ENCODE data around the gene NEDD9.

NEDD9 gene

GRCh38 chr6:11258260-11259237 lies 26.1 kb upstream of the NEDD9 start:
- DNase-seq = no peak

- no peak for DNase-seq
These were observed 23.1 kb upstream of the NEDD9 start for GRCh38 chr6:11255610-11256009.

GRCh38 chr6:11253594-11253993 lies 21.1 kb upstream of the NEDD9 start:
- DNase-seq = no peak

GRCh38 chr6:11251553-11252360 lies 19.3 kb upstream of the NEDD9 start:
- DNase-seq = no peak

GRCh38 chr6:11250108-11250507 lies 17.6 kb upstream of the NEDD9 start:
- no peak for DNase-seq

- DNase-seq = no peak
These were observed 16.7 kb upstream of the NEDD9 start for GRCh38 chr6:11248974-11249761.

- no peak for DNase-seq
These were observed 14.3 kb upstream of the NEDD9 start for GRCh38 chr6:11246722-11247121.

- no peak for DNase-seq
These were observed 13.2 kb upstream of the NEDD9 start for GRCh38 chr6:11245381-11246256.

GRCh38 chr6:11244387-11245126 lies 12.1 kb upstream of the NEDD9 start:
- DNase-seq = no peak

- no peak for DNase-seq
These were observed 11.4 kb upstream of the NEDD9 start for GRCh38 chr6:11243861-11244260.

GRCh38 chr6:11242711-11243110 lies 10.2 kb upstream of the NEDD9 start:
- no peak for DNase-seq

- DNase-seq = no peak
These were observed 9.3 kb upstream of the NEDD9 start for GRCh38 chr6:11241793-11242201.

- DNase-seq = no peak
These were observed 8.8 kb upstream of the NEDD9 start for GRCh38 chr6:11241154-11241792.

- DNase-seq = no peak
These were observed 5.5 kb upstream of the NEDD9 start for GRCh38 chr6:11237956-11238355.

GRCh38 chr6:11237428-11237827 lies 5.0 kb upstream of the NEDD9 start:
- no peak for DNase-seq

GRCh38 chr6:11236915-11237314 lies 4.4 kb upstream of the NEDD9 start:
- no peak for DNase-seq

GRCh38 chr6:11236076-11236750 lies 3.7 kb upstream of the NEDD9 start:
- no peak for DNase-seq

GRCh38 chr6:11235062-11235461 lies 2.6 kb upstream of the NEDD9 start:
- DNase-seq = no peak

GRCh38 chr6:11233673-11234573 lies 1.5 kb upstream of the NEDD9 start:
- DNase-seq = no peak

Measured in NCI-H146 (cell line).